ENCODE results near the gene EEPD1. TPM values are rescaled to one million over a fixed set of nuclear protein-coding genes. Genes with fewer than 3 reads are reported as not detected.

EEPD1 gene
- polyA plus RNA-seq, 2 donors = 5.5 to 14.5 TPM

- Histone ChIP-seq H3K9me3 (ENCODE audit: control insufficient read depth in 2 of 2, insufficient read depth in 1 of 2, low read depth in 1 of 2, low read length in 1 of 2) (no peaks in the 10 kb centered on the region), H3K27ac (ENCODE audit: low read depth in 2 of 2, low read length in 1 of 2) (no peak overlapping the region), H3K4me1 (ENCODE audit: control insufficient read depth in 2 of 2, insufficient read depth in 2 of 2, low read length in 1 of 2) (no peaks in the 10 kb centered on the region), H3K36me3 (ENCODE audit: control insufficient read depth in 2 of 2, insufficient read depth in 2 of 2, low read length in 1 of 2) (no peaks in the 10 kb centered on the region), H3K27me3 (ENCODE audit: control insufficient read depth in 1 of 2, insufficient read depth in 2 of 2, low read length in 2 of 2) (no peaks in the 10 kb centered on the region), H3K4me3 (ENCODE audit: low read depth in 1 of 2, low read length in 2 of 2) (no peak overlapping the region)
Observed at GRCh38 chr7:36223851-36224250, 70.8 kb downstream of the EEPD1 start.

GRCh38 chr7:36224934-36225858 is 72.1 kb downstream of the EEPD1 start:
- no peaks in the 10 kb centered on the region for H3K4me1 ChIP-seq (ENCODE audit: control insufficient read depth in 2 of 2, insufficient read depth in 2 of 2, low read length in 1 of 2)
- no peak overlapping the region for H3K4me3 ChIP-seq (ENCODE audit: low read depth in 1 of 2, low read length in 2 of 2)
- H3K27me3 ChIP-seq (ENCODE audit: control insufficient read depth in 1 of 2, insufficient read depth in 2 of 2, low read length in 2 of 2) = no peaks in the 10 kb centered on the region
- peak overlapping the region in 1 of 2 donors; percentile 40 for H3K27ac ChIP-seq (ENCODE audit: low read depth in 2 of 2, low read length in 1 of 2)
- H3K36me3 ChIP-seq (ENCODE audit: control insufficient read depth in 2 of 2, insufficient read depth in 2 of 2, low read length in 1 of 2) = no peaks in the 10 kb centered on the region
- no peaks in the 10 kb centered on the region for H3K9me3 ChIP-seq (ENCODE audit: control insufficient read depth in 2 of 2, insufficient read depth in 1 of 2, low read depth in 1 of 2, low read length in 1 of 2)
- 57 to 59% methylated on average over 16 of the region's 16 CpGs for WGBS, 2 donors

GRCh38 chr7:36226151-36226550 is 73.1 kb downstream of the EEPD1 start:
- Histone ChIP-seq H3K9me3 (ENCODE audit: control insufficient read depth in 2 of 2, insufficient read depth in 1 of 2, low read depth in 1 of 2, low read length in 1 of 2) (no peaks in the 10 kb centered on the region), H3K27ac (ENCODE audit: low read depth in 2 of 2, low read length in 1 of 2) (peak overlapping the region; percentile 45), H3K4me3 (ENCODE audit: low read depth in 1 of 2, low read length in 2 of 2) (no peak overlapping the region), H3K4me1 (ENCODE audit: control insufficient read depth in 2 of 2, insufficient read depth in 2 of 2, low read length in 1 of 2) (peaks cover 0 to 3% of the 10 kb centered on the region in 2 donors), H3K36me3 (ENCODE audit: control insufficient read depth in 2 of 2, insufficient read depth in 2 of 2, low read length in 1 of 2) (no peaks in the 10 kb centered on the region), H3K27me3 (ENCODE audit: control insufficient read depth in 1 of 2, insufficient read depth in 2 of 2, low read length in 2 of 2) (no peaks in the 10 kb centered on the region)
- 84 to 86% methylated on average over 7 of the region's 7 CpGs for WGBS, 2 donors

GRCh38 chr7:36227223-36227622 is 74.2 kb downstream of the EEPD1 start:
- Histone ChIP-seq H3K36me3 (ENCODE audit: control insufficient read depth in 2 of 2, insufficient read depth in 2 of 2, low read length in 1 of 2) (no peaks in the 10 kb centered on the region), H3K27me3 (ENCODE audit: control insufficient read depth in 1 of 2, insufficient read depth in 2 of 2, low read length in 2 of 2) (no peaks in the 10 kb centered on the region), H3K4me3 (ENCODE audit: low read depth in 1 of 2, low read length in 2 of 2) (no peak overlapping the region), H3K27ac (ENCODE audit: low read depth in 2 of 2, low read length in 1 of 2) (peak overlapping the region; percentile 16 to 36), H3K4me1 (ENCODE audit: control insufficient read depth in 2 of 2, insufficient read depth in 2 of 2, low read length in 1 of 2) (peaks cover 0 to 3% of the 10 kb centered on the region in 2 donors), H3K9me3 (ENCODE audit: control insufficient read depth in 2 of 2, insufficient read depth in 1 of 2, low read depth in 1 of 2, low read length in 1 of 2) (no peaks in the 10 kb centered on the region)
- WGBS, 2 donors = 23 to 46% methylated on average over 5 of the region's 5 CpGs

GRCh38 chr7:36228039-36228438 is 75.0 kb downstream of the EEPD1 start:
- 46 to 63% methylated on average over 4 of the region's 4 CpGs for WGBS, 2 donors
- H3K4me1 ChIP-seq (ENCODE audit: control insufficient read depth in 2 of 2, insufficient read depth in 2 of 2, low read length in 1 of 2) = peaks cover 0 to 3% of the 10 kb centered on the region in 2 donors
- H3K27ac ChIP-seq (ENCODE audit: low read depth in 2 of 2, low read length in 1 of 2) = peak overlapping the region in 1 of 2 donors; percentile 14
- no peaks in the 10 kb centered on the region for H3K9me3 ChIP-seq (ENCODE audit: control insufficient read depth in 2 of 2, insufficient read depth in 1 of 2, low read depth in 1 of 2, low read length in 1 of 2)
- no peaks in the 10 kb centered on the region for H3K27me3 ChIP-seq (ENCODE audit: control insufficient read depth in 1 of 2, insufficient read depth in 2 of 2, low read length in 2 of 2)
- H3K4me3 ChIP-seq (ENCODE audit: low read depth in 1 of 2, low read length in 2 of 2) = no peak overlapping the region
- H3K36me3 ChIP-seq (ENCODE audit: control insufficient read depth in 2 of 2, insufficient read depth in 2 of 2, low read length in 1 of 2) = no peaks in the 10 kb centered on the region

GRCh38 chr7:36231406-36231805 is 78.4 kb downstream of the EEPD1 start:
- WGBS, 2 donors = 90 to 91% methylated on average over 6 of the region's 6 CpGs

GRCh38 chr7:36232555-36232954 is 79.5 kb downstream of the EEPD1 start:
- WGBS, 2 donors = 75 to 81% methylated on average over 1 of the region's 1 CpG
- no peaks in the 10 kb centered on the region for H3K9me3 ChIP-seq (ENCODE audit: control insufficient read depth in 2 of 2, insufficient read depth in 1 of 2, low read depth in 1 of 2, low read length in 1 of 2)
- H3K36me3 ChIP-seq (ENCODE audit: control insufficient read depth in 2 of 2, insufficient read depth in 2 of 2, low read length in 1 of 2) = no peaks in the 10 kb centered on the region
- H3K4me3 ChIP-seq (ENCODE audit: low read depth in 1 of 2, low read length in 2 of 2) = no peak overlapping the region
- H3K27me3 ChIP-seq (ENCODE audit: control insufficient read depth in 1 of 2, insufficient read depth in 2 of 2, low read length in 2 of 2) = no peaks in the 10 kb centered on the region
- H3K4me1 ChIP-seq (ENCODE audit: control insufficient read depth in 2 of 2, insufficient read depth in 2 of 2, low read length in 1 of 2) = peaks cover 0 to 3% of the 10 kb centered on the region in 2 donors
- no peak overlapping the region for H3K27ac ChIP-seq (ENCODE audit: low read depth in 2 of 2, low read length in 1 of 2)

More at GRCh38 chr7:36231406-36231805, 78.4 kb downstream of the EEPD1 start:
- no peaks in the 10 kb centered on the region for H3K36me3 ChIP-seq (ENCODE audit: control insufficient read depth in 2 of 2, insufficient read depth in 2 of 2, low read length in 1 of 2)
- peaks cover 0 to 3% of the 10 kb centered on the region in 2 donors for H3K4me1 ChIP-seq (ENCODE audit: control insufficient read depth in 2 of 2, insufficient read depth in 2 of 2, low read length in 1 of 2)
- no peaks in the 10 kb centered on the region for H3K27me3 ChIP-seq (ENCODE audit: control insufficient read depth in 1 of 2, insufficient read depth in 2 of 2, low read length in 2 of 2)
- H3K9me3 ChIP-seq (ENCODE audit: control insufficient read depth in 2 of 2, insufficient read depth in 1 of 2, low read depth in 1 of 2, low read length in 1 of 2) = no peaks in the 10 kb centered on the region
- no peak overlapping the region for H3K27ac ChIP-seq (ENCODE audit: low read depth in 2 of 2, low read length in 1 of 2)
- no peak overlapping the region for H3K4me3 ChIP-seq (ENCODE audit: low read depth in 1 of 2, low read length in 2 of 2)

- no peaks in the 10 kb centered on the region for H3K36me3 ChIP-seq (ENCODE audit: control insufficient read depth in 2 of 2, insufficient read depth in 2 of 2, low read length in 1 of 2)
- H3K27ac ChIP-seq (ENCODE audit: low read depth in 2 of 2, low read length in 1 of 2) = peak overlapping the region in 1 of 2 donors; percentile 39
- H3K4me3 ChIP-seq (ENCODE audit: low read depth in 1 of 2, low read length in 2 of 2) = no peak overlapping the region
- 60 to 74% methylated on average over 3 of the region's 3 CpGs for WGBS, 2 donors
- no peaks in the 10 kb centered on the region for H3K9me3 ChIP-seq (ENCODE audit: control insufficient read depth in 2 of 2, insufficient read depth in 1 of 2, low read depth in 1 of 2, low read length in 1 of 2)
- H3K27me3 ChIP-seq (ENCODE audit: control insufficient read depth in 1 of 2, insufficient read depth in 2 of 2, low read length in 2 of 2) = no peaks in the 10 kb centered on the region
- peaks cover 0 to 3% of the 10 kb centered on the region in 2 donors for H3K4me1 ChIP-seq (ENCODE audit: control insufficient read depth in 2 of 2, insufficient read depth in 2 of 2, low read length in 1 of 2)
Observed at GRCh38 chr7:36232971-36233550, 80.0 kb downstream of the EEPD1 start.

- Histone ChIP-seq H3K9me3 (ENCODE audit: control insufficient read depth in 2 of 2, insufficient read depth in 1 of 2, low read depth in 1 of 2, low read length in 1 of 2) (no peaks in the 10 kb centered on the region), H3K4me3 (ENCODE audit: low read depth in 1 of 2, low read length in 2 of 2) (no peak overlapping the region), H3K27me3 (ENCODE audit: control insufficient read depth in 1 of 2, insufficient read depth in 2 of 2, low read length in 2 of 2) (no peaks in the 10 kb centered on the region), H3K4me1 (ENCODE audit: control insufficient read depth in 2 of 2, insufficient read depth in 2 of 2, low read length in 1 of 2) (no peaks in the 10 kb centered on the region), H3K27ac (ENCODE audit: low read depth in 2 of 2, low read length in 1 of 2) (no peak overlapping the region), H3K36me3 (ENCODE audit: control insufficient read depth in 2 of 2, insufficient read depth in 2 of 2, low read length in 1 of 2) (no peaks in the 10 kb centered on the region)
- WGBS, 2 donors = 85 to 93% methylated on average over 39 of the region's 39 CpGs
Observed at GRCh38 chr7:36236073-36236472, 83.0 kb downstream of the EEPD1 start.
